ENCODE data around the gene RIMKLB. TPM values are rescaled to one million over a fixed set of nuclear protein-coding genes. Genes with fewer than 3 reads are reported as not detected.

RIMKLB gene
- total and polyA plus RNA-seq, 2 of the 8 experiments (the other 6 are each of a cell fraction or from before 2014, with no cell fraction given), result 37.8 to 78.2 TPM

- no peak for TF ChIP-seq CHD7 (IDR thresholded peaks at IDR 0.05; ENCODE audit: insufficient replicate concordance, low read length)
- TF ChIP-seq CBX5 (IDR thresholded peaks at IDR 0.05; ENCODE audit: low read depth, low read length), result no peak
- no peak for TF ChIP-seq SIN3A (conservative IDR thresholded peaks at IDR 0.05 in 1 of 2, IDR thresholded peaks at IDR 0.05 in 1 of 2; ENCODE audit: low read depth in 1 of 2, low read length in 2 of 2)
- no peak for TF ChIP-seq CEBPB (IDR thresholded peaks at IDR 0.05; ENCODE audit: low read depth, low read length)
- TF ChIP-seq CTBP2 (IDR thresholded peaks at IDR 0.05; ENCODE audit: borderline replicate concordance, insufficient read depth, insufficient read length, low read length), result no peak
- TF ChIP-seq E2F6 (IDR thresholded peaks at IDR 0.05), result no peak
Measured at GRCh38 chr12:8829621-8830020, 131.8 kb downstream of the RIMKLB start (continued).

All from H1 (cell line).